ENCODE results near the gene LRRC53. TPM values are rescaled to one million over a fixed set of nuclear protein-coding genes. Genes with fewer than 3 reads are reported as not detected.

The LRRC53 gene
- not detected for polyA plus RNA-seq (ENCODE audit: insufficient read length)

GRCh38 chr1:74512170-74512915 is at the start of gene LRRC53:
LRRC53 (minus strand) TSS chr1:74512611; CDS start chr1:74483349, 29,262 bp downstream.
- DNase-seq (ENCODE audit: low read depth) = no peak

- DNase-seq (ENCODE audit: low read depth) = no peak
Measured at GRCh38 chr1:74549932-74550331, 37.5 kb upstream of the LRRC53 start.

- no peak for DNase-seq (ENCODE audit: low read depth)
Measured at GRCh38 chr1:74548961-74549750, 36.7 kb upstream of the LRRC53 start.

GRCh38 chr1:74545821-74546220 is 33.4 kb upstream of the LRRC53 start:
- DNase-seq (ENCODE audit: low read depth) = no peak

- no peak for DNase-seq (ENCODE audit: low read depth)
Measured at GRCh38 chr1:74534241-74534640, 21.8 kb upstream of the LRRC53 start.

GRCh38 chr1:74531796-74532195 is 19.4 kb upstream of the LRRC53 start:
- no peak for DNase-seq (ENCODE audit: low read depth)

GRCh38 chr1:74530892-74531291 is 18.5 kb upstream of the LRRC53 start:
- no peak for DNase-seq (ENCODE audit: low read depth)

GRCh38 chr1:74528123-74528522 is 15.7 kb upstream of the LRRC53 start:
- DNase-seq (ENCODE audit: low read depth) = no peak

GRCh38 chr1:74526708-74527107 is 14.3 kb upstream of the LRRC53 start:
- no peak for DNase-seq (ENCODE audit: low read depth)

- no peak for DNase-seq (ENCODE audit: low read depth)
Measured at GRCh38 chr1:74523873-74524480, 11.6 kb upstream of the LRRC53 start.

- DNase-seq (ENCODE audit: low read depth) = no peak
Measured at GRCh38 chr1:74522148-74522547, 9.7 kb upstream of the LRRC53 start.

GRCh38 chr1:74517599-74518051 is 5.2 kb upstream of the LRRC53 start:
- DNase-seq (ENCODE audit: low read depth) = no peak

GRCh38 chr1:74513411-74514300 is 1.2 kb upstream of the LRRC53 start:
- no peak for DNase-seq (ENCODE audit: low read depth)

- no peak for DNase-seq (ENCODE audit: low read depth)
Measured at GRCh38 chr1:74508449-74508848, 4.0 kb downstream of the LRRC53 start.

GRCh38 chr1:74505928-74506710 is 6.3 kb downstream of the LRRC53 start:
- no peak for DNase-seq (ENCODE audit: low read depth)

GRCh38 chr1:74504933-74505512 is 7.4 kb downstream of the LRRC53 start:
- no peak for DNase-seq (ENCODE audit: low read depth)

GRCh38 chr1:74504125-74504932 is 8.1 kb downstream of the LRRC53 start:
- DNase-seq (ENCODE audit: low read depth) = peak; percentile 11

GRCh38 chr1:74502858-74503257 is 9.6 kb downstream of the LRRC53 start:
- no peak for DNase-seq (ENCODE audit: low read depth)

- DNase-seq (ENCODE audit: low read depth) = peak; percentile 39
Measured at GRCh38 chr1:74502432-74502831, 10.0 kb downstream of the LRRC53 start.
